ENCODE data around the gene UNC13C. TPM values are rescaled to one million over a fixed set of nuclear protein-coding genes. Genes with fewer than 3 reads are reported as not detected.

Gene UNC13C
- total RNA-seq, 1 donor from 2014 or later: not detected

- POLR2A ChIA-PET: no interaction called here
These were observed 7.3 kb downstream of the UNC13C start for GRCh38 chr15:53985562-53985961.

GRCh38 chr15:53987480-53987879, 9.2 kb downstream of the UNC13C start:
- intact Hi-C loops (cut with micrococcal nuclease): no loop called here
- Mint-ChIP-seq H3K9me3 (no peaks in the 10 kb centered on the region), H3K4me3 (no peak overlapping the region), H3K27ac (no peak overlapping the region), H3K4me1 (no peaks in the 10 kb centered on the region), H3K27me3 (no peaks in the 10 kb centered on the region), H3K36me3 (ENCODE audit: low read depth) (no peaks in the 10 kb centered on the region)
- no peak for TF ChIP-seq CTCF (IDR thresholded peaks at IDR 0.05)
- ATAC-seq (ENCODE audit: low read depth): no peak
- ChIA-PET CTCF (no interaction called here), POLR2A (no interaction called here)
- DNase-seq: no peak

More at GRCh38 chr15:53985562-53985961, 7.3 kb downstream of the UNC13C start:
- no peaks in the 10 kb centered on the region for H3K27me3 Mint-ChIP-seq
- H3K4me1 Mint-ChIP-seq: no peaks in the 10 kb centered on the region
- intact Hi-C loops (cut with micrococcal nuclease): no loop called here
- DNase-seq (no peak), ATAC-seq (ENCODE audit: low read depth) (no peak)
- no peaks in the 10 kb centered on the region for H3K9me3 Mint-ChIP-seq
- H3K4me3 Mint-ChIP-seq: no peak overlapping the region
- no peak for TF ChIP-seq CTCF (IDR thresholded peaks at IDR 0.05)
- no peaks in the 10 kb centered on the region for H3K36me3 Mint-ChIP-seq (ENCODE audit: low read depth)
- H3K27ac Mint-ChIP-seq: no peak overlapping the region
- CTCF ChIA-PET: no interaction called here

GRCh38 chr15:54007256-54007655, 29.0 kb downstream of the UNC13C start:
- Mint-ChIP-seq H3K36me3 (ENCODE audit: low read depth) (no peaks in the 10 kb centered on the region), H3K4me3 (no peak overlapping the region), H3K9me3 (no peaks in the 10 kb centered on the region), H3K27ac (no peak overlapping the region), H3K4me1 (no peaks in the 10 kb centered on the region), H3K27me3 (no peaks in the 10 kb centered on the region)
- intact Hi-C loops (cut with micrococcal nuclease): no loop called here
- no peak for ATAC-seq (ENCODE audit: low read depth)
- POLR2A ChIA-PET: no interaction called here
- no peak for DNase-seq
- TF ChIP-seq CTCF (IDR thresholded peaks at IDR 0.05): no peak
- CTCF ChIA-PET: no interaction called here

GRCh38 chr15:54011656-54012055, 33.4 kb downstream of the UNC13C start:
- ChIA-PET CTCF (no interaction called here), POLR2A (no interaction called here)
- no peaks in the 10 kb centered on the region for H3K9me3 Mint-ChIP-seq
- DNase-seq (no peak), ATAC-seq (ENCODE audit: low read depth) (no peak)
- H3K4me3 Mint-ChIP-seq: no peak overlapping the region
- H3K4me1 Mint-ChIP-seq: no peaks in the 10 kb centered on the region
- no peaks in the 10 kb centered on the region for H3K27me3 Mint-ChIP-seq
- no peaks in the 10 kb centered on the region for H3K36me3 Mint-ChIP-seq (ENCODE audit: low read depth)
- intact Hi-C loops (cut with micrococcal nuclease): no loop called here
- no peak overlapping the region for H3K27ac Mint-ChIP-seq
- no peak for TF ChIP-seq CTCF (IDR thresholded peaks at IDR 0.05)

GRCh38 chr15:54014067-54014655, 35.9 kb downstream of the UNC13C start:
- ChIA-PET CTCF (no interaction called here), POLR2A (no interaction called here)
- H3K4me3 Mint-ChIP-seq: no peak overlapping the region
- H3K9me3 Mint-ChIP-seq: no peaks in the 10 kb centered on the region
- no peak for TF ChIP-seq CTCF (IDR thresholded peaks at IDR 0.05)
- DNase-seq (no peak), ATAC-seq (ENCODE audit: low read depth) (no peak)
- H3K27me3 Mint-ChIP-seq: no peaks in the 10 kb centered on the region
- intact Hi-C loops (cut with micrococcal nuclease): no loop called here
- no peaks in the 10 kb centered on the region for H3K36me3 Mint-ChIP-seq (ENCODE audit: low read depth)
- no peaks in the 10 kb centered on the region for H3K4me1 Mint-ChIP-seq
- H3K27ac Mint-ChIP-seq: no peak overlapping the region

Data from activated B cell treated with CpG ODN at 0.5 μM for 24 hours (primary cell).